T-helper 9 cell (primary cell): ENCODE measurements around the gene NUDT17.

ENCODE experiments used
- DNase-seq: peaks from one replicate; pipeline ENCODE4 v3.0.0-alpha.2; 2020

NUDT17 gene

DNA sequence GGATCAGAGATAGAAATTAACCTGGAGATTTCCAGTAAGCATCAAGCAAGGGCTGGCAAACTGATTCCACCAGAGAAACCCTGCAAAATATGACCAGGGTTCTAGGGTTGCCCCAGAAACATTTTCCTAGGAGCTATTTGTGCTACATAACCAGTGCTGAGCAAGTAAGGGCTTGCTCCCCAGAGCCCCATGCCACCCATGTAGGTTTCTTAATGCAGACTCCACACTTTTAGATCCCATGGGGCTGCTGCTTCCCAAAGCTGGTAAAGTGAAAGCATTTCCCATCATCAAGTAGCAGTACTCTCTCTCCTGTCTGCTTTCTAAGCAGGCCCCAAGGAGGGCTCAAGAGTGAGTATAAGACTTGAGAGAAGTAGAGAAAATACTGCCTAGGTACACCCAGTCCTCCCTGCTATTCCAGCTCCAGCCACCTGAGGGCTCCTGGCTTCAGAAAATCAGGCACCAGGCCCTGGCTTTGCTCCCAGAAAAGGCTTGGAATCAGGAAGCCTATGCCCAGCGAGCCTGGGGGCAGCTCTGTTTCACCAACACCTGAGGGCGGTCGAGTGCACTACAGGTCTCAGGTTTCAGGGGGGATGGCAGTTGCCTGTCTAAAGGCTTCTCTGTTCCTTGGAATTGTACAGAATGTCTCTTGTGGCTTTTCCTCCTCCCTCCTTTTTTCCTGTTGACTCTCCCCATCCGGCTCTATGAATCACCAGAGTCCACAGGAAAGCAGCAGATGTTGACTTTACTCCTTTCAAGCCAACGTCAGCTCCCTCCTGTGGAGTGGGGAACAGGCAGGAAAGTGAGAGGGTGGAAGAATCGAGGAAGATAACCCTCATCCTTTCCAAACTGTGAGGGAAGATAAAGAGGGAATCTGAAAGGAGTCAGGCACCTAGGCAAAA lies 46.4 kb downstream of the NUDT17 start:
- DNase-seq = peak; percentile 39

GRCh38 chr1:145892486-145893087 lies 47.2 kb downstream of the NUDT17 start:
- DNase-seq = no peak

- no peak for DNase-seq
These were observed 48.1 kb downstream of the NUDT17 start for GRCh38 chr1:145893306-145894055.

DNA sequence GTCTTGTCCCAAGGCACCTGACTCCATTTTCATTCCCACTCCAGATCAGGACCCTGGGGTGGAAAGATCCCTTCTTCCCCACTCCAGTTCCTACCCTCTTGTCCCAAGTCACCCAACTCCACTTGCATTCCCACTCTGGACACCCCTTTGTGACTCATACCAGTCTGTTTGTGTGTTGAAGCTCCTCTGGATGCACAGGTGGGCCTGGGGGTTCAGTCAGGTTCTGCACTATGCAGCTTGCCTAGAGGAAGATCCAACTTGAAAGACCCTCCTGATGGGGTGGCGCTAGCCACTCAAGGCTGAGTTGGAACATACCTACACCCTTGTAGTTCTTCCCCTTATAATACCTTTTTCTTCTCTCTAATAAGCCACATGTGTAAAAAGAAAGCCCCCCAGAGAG lies 50.0 kb downstream of the NUDT17 start:
- no peak for DNase-seq

DNA sequence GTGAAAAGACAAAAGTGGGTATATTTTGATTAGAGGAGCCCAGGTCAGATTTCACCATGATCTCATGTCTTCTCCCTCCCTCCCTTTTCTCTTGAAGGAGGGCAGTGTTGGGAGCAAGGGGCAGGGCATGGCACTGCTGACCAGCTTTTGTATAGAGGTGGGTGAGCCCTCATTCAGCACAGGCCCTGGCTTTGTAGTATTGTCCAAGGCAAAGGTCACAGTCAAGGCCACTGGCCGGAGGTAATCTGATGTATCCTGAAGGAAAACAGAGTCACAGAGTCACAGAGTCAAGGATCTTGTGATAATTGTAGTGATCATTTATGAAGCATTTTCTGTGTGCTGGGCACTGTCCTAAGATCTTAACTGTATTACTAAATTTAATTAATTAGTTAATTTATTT lies 52.5 kb downstream of the NUDT17 start:
- DNase-seq = no peak
